ENCODE measurements around the gene BRSK2. TPM values are rescaled to one million over a fixed set of nuclear protein-coding genes. Genes with fewer than 3 reads are reported as not detected.

BRSK2 gene
- total RNA-seq, 1 donor from 2014 or later: 0.11 TPM

- Mint-ChIP-seq H3K4me3 (no peak overlapping the region), H3K27ac (no peak overlapping the region), H3K36me3 (ENCODE audit: low read depth) (no peaks in the 10 kb centered on the region), H3K27me3 (no peaks in the 10 kb centered on the region), H3K9me3 (no peaks in the 10 kb centered on the region), H3K4me1 (no peaks in the 10 kb centered on the region)
- no peak for TF ChIP-seq CTCF (IDR thresholded peaks at IDR 0.05)
- no peak for ATAC-seq (ENCODE audit: low read depth)
- DNase-seq: no peak
- POLR2A ChIA-PET: interaction anchor here (0.6 kb wide), 1 partner anchor 138 kb away, joined by 3 read pairs; no protein-coding TSS in a partner anchor
- intact Hi-C loops (cut with micrococcal nuclease): no loop called here
- CTCF ChIA-PET: no interaction called here
Observed at GRCh38 chr11:1435820-1436467, 46.2 kb downstream of the BRSK2 start.

GRCh38 chr11:1436468-1437039, 46.8 kb downstream of the BRSK2 start:
- Mint-ChIP-seq H3K27me3 (no peaks in the 10 kb centered on the region), H3K27ac (no peak overlapping the region), H3K4me1 (no peaks in the 10 kb centered on the region), H3K36me3 (ENCODE audit: low read depth) (no peaks in the 10 kb centered on the region), H3K9me3 (no peaks in the 10 kb centered on the region), H3K4me3 (no peak overlapping the region)
- intact Hi-C loops (cut with micrococcal nuclease): no loop called here
- ChIA-PET CTCF (no interaction called here), POLR2A (interaction anchor here (0.6 kb wide), 1 partner anchor 138 kb away, joined by 3 read pairs; no protein-coding TSS in a partner anchor)
- no peak for TF ChIP-seq CTCF (IDR thresholded peaks at IDR 0.05)
- no peak for ATAC-seq (ENCODE audit: low read depth)
- no peak for DNase-seq

GRCh38 chr11:1437500-1437899, 47.8 kb downstream of the BRSK2 start:
- Mint-ChIP-seq H3K4me1 (no peaks in the 10 kb centered on the region), H3K9me3 (no peaks in the 10 kb centered on the region), H3K27me3 (no peaks in the 10 kb centered on the region), H3K27ac (no peak overlapping the region), H3K4me3 (no peak overlapping the region), H3K36me3 (ENCODE audit: low read depth) (no peaks in the 10 kb centered on the region)
- TF ChIP-seq CTCF (IDR thresholded peaks at IDR 0.05): no peak
- POLR2A ChIA-PET: no interaction called here
- ATAC-seq (ENCODE audit: low read depth): no peak
- CTCF ChIA-PET: no interaction called here
- intact Hi-C loops (cut with micrococcal nuclease): no loop called here
- DNase-seq: no peak

- CTCF ChIA-PET: no interaction called here
- intact Hi-C loops (cut with micrococcal nuclease): no loop called here
- Mint-ChIP-seq H3K4me3 (no peak overlapping the region), H3K27ac (no peak overlapping the region), H3K4me1 (no peaks in the 10 kb centered on the region), H3K9me3 (no peaks in the 10 kb centered on the region), H3K27me3 (no peaks in the 10 kb centered on the region), H3K36me3 (ENCODE audit: low read depth) (no peaks in the 10 kb centered on the region)
- ATAC-seq (ENCODE audit: low read depth) (no peak), DNase-seq (no peak)
- POLR2A ChIA-PET: no interaction called here
- TF ChIP-seq CTCF (IDR thresholded peaks at IDR 0.05): no peak
Observed at GRCh38 chr11:1438261-1438966, 48.7 kb downstream of the BRSK2 start.

GRCh38 chr11:1438967-1439330, 49.2 kb downstream of the BRSK2 start:
- ChIA-PET POLR2A (no interaction called here), CTCF (no interaction called here)
- H3K27ac Mint-ChIP-seq: no peak overlapping the region
- DNase-seq: no peak
- H3K4me3 Mint-ChIP-seq: no peak overlapping the region
- H3K36me3 Mint-ChIP-seq (ENCODE audit: low read depth): no peaks in the 10 kb centered on the region
- no peak for ATAC-seq (ENCODE audit: low read depth)
- H3K4me1 Mint-ChIP-seq: no peaks in the 10 kb centered on the region
- H3K9me3 Mint-ChIP-seq: no peaks in the 10 kb centered on the region
- no peaks in the 10 kb centered on the region for H3K27me3 Mint-ChIP-seq
- TF ChIP-seq CTCF (IDR thresholded peaks at IDR 0.05): no peak
- intact Hi-C loops (cut with micrococcal nuclease): no loop called here

Measured in activated B cell treated with CpG ODN at 0.5 μM for 24 hours (primary cell).